Right lobe of liver (tissue), 6 donors: ENCODE measurements around the gene PPP3R1. TPM values are rescaled to one million over a fixed set of nuclear protein-coding genes. Genes with fewer than 3 reads are reported as not detected.

Experiments
- ATAC-seq, 4 donors: fragments of 200-7000 bp; cut with Tn5 transposase; one replicate each; pipeline ENCODE4 v1.9.1; 2020; ENCODE audit warnings: mild to moderate bottlenecking in 4 of 4, moderate library complexity in 4 of 4
- DNase-seq, 3 donors: peaks; one replicate each; pipeline ENCODE4 v3.0.0-alpha.2; 2020
- H3K27ac ChIP-seq, 3 donors: fragments of 200-600 bp; one replicate each; pipeline ENCODE4 v1.8.0; 2022
- H3K27me3 ChIP-seq, 2 donors: fragments of 200-600 bp; one replicate each; pipeline ENCODE4 v1.8.0; 2022
- H3K36me3 ChIP-seq, 4 donors: fragments of 200-600 bp; sonication (generic) in 1 of 4; one replicate each; pipeline versions ENCODE4 v1.5.1 to v1.8.0; 2017 to 2022; ENCODE audit warnings: control low read depth in 1 of 4
- H3K4me1 ChIP-seq, 4 donors: fragments of 200-600 bp; sonication (generic) in 1 of 4; one replicate each; pipeline versions ENCODE4 v1.5.1 to v1.8.0; 2017 to 2022; ENCODE audit warnings: control low read depth in 1 of 4
- H3K4me3 ChIP-seq, 3 donors: fragments of 200-600 bp; one replicate each; pipeline ENCODE4 v1.8.0; 2022
- H3K9me3 ChIP-seq, 4 donors: fragments of 200-600 bp; sonication (generic) in 1 of 4; one replicate each; pipeline versions ENCODE4 v1.5.1 to v1.8.0; 2017 to 2022; ENCODE audit warnings: control low read depth in 1 of 4
- CTCF ChIP-seq, 4 donors: fragments of 200-600 bp in 3 of 4; fragments of 450-650 bp in 1 of 4; IDR thresholded peaks; one replicate each; pipeline versions ENCODE4 v1.5.1 to v1.8.0; 2016 to 2022; ENCODE audit warnings: antibody characterized with exemption in 4 of 4, mild to moderate bottlenecking in 2 of 4
- POLR2A ChIP-seq: fragments of 450-650 bp; IDR thresholded peaks from one replicate; pipeline ENCODE4 v1.6.1; 2017; ENCODE audit warnings: antibody characterized with exemption, mild to moderate bottlenecking
- WGBS: methylation state at CpG from one replicate; pipeline ENCODE4 v1.1.6; 2018; ENCODE audit warnings: low coverage, low lambda C conversion rate; ENCODE audit not compliant: insufficient coverage; ENCODE audit errors: missing lambda C conversion rate; 5-methylcytosine and 5-hydroxymethylcytosine counted together
- intact Hi-C, 2 donors: fragments of 100-400 bp; cut with DNase I; formaldehyde crosslinking; loops; one replicate each; pipeline versions ENCODE4 v1.11.2 to v1.14.1; 2022
- total RNA-seq, 6 experiments: library from RNA; depleted of rRNA in 2 of 6; stranded (reverse); fragments of >200 nt in 2 of 6; fragmentation: NEBNext Ultra II Directional in 3 of 6; extraction: Animal tissue kit (Norgen Biotek cat#: 25700) in 3 of 6; gene quantifications; one replicate each; pipeline versions ENCODE4 v1.1.0 to v1.2.4, GENCODE V29; 2016 to 2023
- donor health status: DM: no; HTN: yes; CAD: no.
- donor health status: DM: no; HTN: no; CAD: no.
- donor health status: DM: no; HTN: no; CAD: no.
- donor health status: DM: no; HTN: yes; CAD: no.
- donor health status: DM: no; HTN: yes; CAD: no.

PPP3R1 gene
- total RNA-seq, 6 experiments from 2014 or later, result 21.0 to 37.9 (median 27.2) TPM

- intact Hi-C loops, result no loop called here
- no peaks in the 10 kb centered on the region for H3K4me1 ChIP-seq
- H3K9me3 ChIP-seq, result no peaks in the 10 kb centered on the region
- H3K4me3 ChIP-seq, result no peak overlapping the region
- H3K27me3 ChIP-seq, result no peaks in the 10 kb centered on the region
- H3K27ac ChIP-seq, result no peak overlapping the region
- WGBS, result 76% methylated on average over 2 of the region's 2 CpGs
- DNase-seq (no peak), ATAC-seq (peak; percentile 59 to 91 (median 73))
- no peaks in the 10 kb centered on the region for H3K36me3 ChIP-seq
- TF ChIP-seq CTCF (IDR thresholded peaks at IDR 0.05) (no peak), POLR2A (no peak)
These were observed 20.1 kb upstream of the PPP3R1 start for GRCh38 chr2:68272246-68272994.

- Histone ChIP-seq H3K36me3 (no peaks in the 10 kb centered on the region), H3K27me3 (no peaks in the 10 kb centered on the region), H3K4me3 (no peak overlapping the region), H3K4me1 (peaks cover 0 to 12% (median 0%) of the 10 kb centered on the region in 4 donors), H3K27ac (no peak overlapping the region), H3K9me3 (no peaks in the 10 kb centered on the region)
- DNase-seq (no peak), ATAC-seq (no peak)
- intact Hi-C loops, result no loop called here
- TF ChIP-seq POLR2A (no peak), CTCF (IDR thresholded peaks at IDR 0.05) (no peak)
- 83% methylated on average over 1 of the region's 1 CpG for WGBS
These were observed 14.3 kb upstream of the PPP3R1 start for GRCh38 chr2:68266655-68267054.

GRCh38 chr2:68263632-68264031 lies 11.3 kb upstream of the PPP3R1 start:
- intact Hi-C loops, result no loop called here
- H3K27me3 ChIP-seq, result no peaks in the 10 kb centered on the region
- H3K36me3 ChIP-seq, result no peaks in the 10 kb centered on the region
- peak overlapping the region in 1 of 3 donors; percentile 14 for H3K4me3 ChIP-seq
- peaks cover 0 to 12% (median 0%) of the 10 kb centered on the region in 4 donors for H3K4me1 ChIP-seq
- ATAC-seq (peak; percentile 81 to 90 (median 86)), DNase-seq (no peak)
- H3K27ac ChIP-seq, result no peak overlapping the region
- H3K9me3 ChIP-seq, result no peaks in the 10 kb centered on the region
- TF ChIP-seq CTCF (IDR thresholded peaks at IDR 0.05) (no peak), POLR2A (no peak)
- 35% methylated on average over 2 of the region's 2 CpGs for WGBS

GRCh38 chr2:68258851-68259250 lies 6.5 kb upstream of the PPP3R1 start:
- no peaks in the 10 kb centered on the region for H3K36me3 ChIP-seq
- no peak overlapping the region for H3K4me3 ChIP-seq
- H3K9me3 ChIP-seq, result no peaks in the 10 kb centered on the region
- H3K27me3 ChIP-seq, result no peaks in the 10 kb centered on the region
- H3K4me1 ChIP-seq, result peaks cover 0 to 9% (median 0%) of the 10 kb centered on the region in 4 donors
- no peak overlapping the region for H3K27ac ChIP-seq
- no peak for ATAC-seq
- WGBS, result no CpG with 5 or more reads among the region's 2 CpGs
- no peak for TF ChIP-seq CTCF (IDR thresholded peaks at IDR 0.05)
- TF ChIP-seq POLR2A, result no peak
- DNase-seq, result no peak
- intact Hi-C loops, result no loop called here
